ENCODE measurements around the gene ZNF18. TPM values are rescaled to one million over a fixed set of nuclear protein-coding genes. Genes with fewer than 3 reads are reported as not detected.
"Not testable (repeated sequence)": the region's sequence is repeated elsewhere in the genome, so short reads cannot be mapped to it uniquely, and the experiment has no call there.

The ZNF18 gene
- polyA plus RNA-seq, 5 donors = 7.4 to 10.5 (median 8.8) TPM

GRCh38 chr17:11986942-11987329 lies 10.3 kb downstream of the ZNF18 start:
- DNase-seq = peak; percentile 17 to 31

GRCh38 chr17:11986179-11986941 lies 10.9 kb downstream of the ZNF18 start:
- DNase-seq = no peak

- no peak for DNase-seq
Observed at GRCh38 chr17:11981862-11982261, 15.4 kb downstream of the ZNF18 start.

- no peak for DNase-seq
Observed at GRCh38 chr17:11980813-11981212, 16.5 kb downstream of the ZNF18 start.

- DNase-seq = no peak
Observed at GRCh38 chr17:11979795-11980194, 17.5 kb downstream of the ZNF18 start.

GRCh38 chr17:11972741-11973140 lies 24.5 kb downstream of the ZNF18 start:
- DNase-seq = not testable (repeated sequence)

- no peak for DNase-seq
Observed at GRCh38 chr17:11969565-11969964, 27.7 kb downstream of the ZNF18 start.

GRCh38 chr17:11954936-11955335 lies 42.3 kb downstream of the ZNF18 start:
- no peak for DNase-seq

- DNase-seq = no peak
Observed at GRCh38 chr17:11953924-11954323, 43.4 kb downstream of the ZNF18 start.

GRCh38 chr17:11952610-11953009 lies 44.7 kb downstream of the ZNF18 start:
- DNase-seq = no peak

GRCh38 chr17:11950771-11951519 lies 46.3 kb downstream of the ZNF18 start:
- no peak for DNase-seq

- not testable (repeated sequence) for DNase-seq
Observed at GRCh38 chr17:11949571-11949970, 47.7 kb downstream of the ZNF18 start.

- DNase-seq = peak in 1 of 2 donors; percentile 10
Observed at GRCh38 chr17:11948789-11949188, 48.5 kb downstream of the ZNF18 start.

- DNase-seq = no peak
Observed at GRCh38 chr17:11944587-11944986, 52.7 kb downstream of the ZNF18 start.

- no peak for DNase-seq
Observed at GRCh38 chr17:11943759-11944347, 53.4 kb downstream of the ZNF18 start.

GRCh38 chr17:11943086-11943485 lies 54.2 kb downstream of the ZNF18 start:
- not testable (repeated sequence) for DNase-seq

- DNase-seq = no peak
Observed at GRCh38 chr17:11940904-11941303, 56.4 kb downstream of the ZNF18 start.

- peak; percentile 21 to 38 for DNase-seq
Observed at GRCh38 chr17:11935734-11936406, 61.4 kb downstream of the ZNF18 start.

- no peak for DNase-seq
Observed at GRCh38 chr17:11932337-11932898, 64.9 kb downstream of the ZNF18 start.

GRCh38 chr17:11928436-11928835 lies 68.8 kb downstream of the ZNF18 start:
- DNase-seq = no peak
